Activated T-cell treated with anti-CD3 and anti-CD28 coated beads for 24 hours (primary cell): ENCODE measurements around the gene YARS1.

Source experiments
- DNase-seq: peaks from one replicate; pipeline ENCODE4 v3.0.0-alpha.2; 2020; ENCODE audit warnings: low read depth

Gene YARS1

DNA sequence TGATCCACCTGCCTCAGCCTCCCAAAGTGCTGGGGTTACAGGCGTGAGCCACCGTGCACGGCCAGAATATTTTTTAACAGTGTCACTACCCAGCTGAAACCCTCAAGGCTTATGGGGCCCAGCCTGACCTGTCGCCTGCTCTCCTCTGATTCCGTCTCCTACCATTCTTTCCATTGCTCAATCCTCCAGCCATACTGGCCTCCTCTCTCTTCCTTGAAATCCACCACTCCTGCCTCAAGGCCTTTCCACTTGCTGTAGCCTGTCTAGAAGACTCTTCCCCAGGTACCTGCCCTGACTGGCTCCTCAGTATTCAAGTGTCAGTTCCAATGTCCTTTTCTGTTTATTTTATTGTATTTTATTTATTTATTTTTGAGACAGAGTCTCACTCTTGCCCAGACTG is 53.9 kb downstream of the YARS1 start:
- no peak for DNase-seq

- DNase-seq = no peak
These were observed 55.2 kb downstream of the YARS1 start for GRCh38 chr1:32761936-32762335.

DNA sequence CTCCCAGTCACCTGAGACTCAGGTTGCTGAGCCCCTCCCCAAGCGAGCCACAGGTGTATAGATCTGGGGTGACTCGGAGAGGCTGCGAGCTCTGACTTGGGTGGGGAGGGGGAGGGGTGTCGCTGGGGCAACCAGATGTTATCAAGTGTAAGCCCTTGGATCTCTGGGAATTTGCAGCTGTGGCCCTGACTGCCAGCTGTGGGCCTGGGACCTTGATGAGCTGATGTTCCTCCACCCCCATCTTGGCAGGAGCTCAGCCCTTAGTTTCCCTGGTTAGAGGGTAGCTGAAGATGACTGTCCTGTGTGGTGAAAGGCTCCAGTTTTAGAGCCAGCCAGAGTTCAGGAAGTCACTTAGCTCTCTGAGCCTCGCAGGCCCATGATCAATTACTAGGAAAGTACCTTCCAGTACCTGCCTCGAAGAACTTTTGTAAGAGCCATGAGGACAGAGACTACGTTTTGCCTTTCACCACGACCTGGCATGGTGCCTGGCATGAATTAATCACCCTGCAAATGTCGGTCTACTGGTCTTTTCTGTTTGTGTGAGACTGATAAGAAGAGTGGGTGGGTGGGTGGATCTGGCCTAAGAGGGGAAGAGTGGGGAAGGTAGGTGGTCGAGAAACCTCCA is 55.8 kb downstream of the YARS1 start:
- DNase-seq = no peak

DNA sequence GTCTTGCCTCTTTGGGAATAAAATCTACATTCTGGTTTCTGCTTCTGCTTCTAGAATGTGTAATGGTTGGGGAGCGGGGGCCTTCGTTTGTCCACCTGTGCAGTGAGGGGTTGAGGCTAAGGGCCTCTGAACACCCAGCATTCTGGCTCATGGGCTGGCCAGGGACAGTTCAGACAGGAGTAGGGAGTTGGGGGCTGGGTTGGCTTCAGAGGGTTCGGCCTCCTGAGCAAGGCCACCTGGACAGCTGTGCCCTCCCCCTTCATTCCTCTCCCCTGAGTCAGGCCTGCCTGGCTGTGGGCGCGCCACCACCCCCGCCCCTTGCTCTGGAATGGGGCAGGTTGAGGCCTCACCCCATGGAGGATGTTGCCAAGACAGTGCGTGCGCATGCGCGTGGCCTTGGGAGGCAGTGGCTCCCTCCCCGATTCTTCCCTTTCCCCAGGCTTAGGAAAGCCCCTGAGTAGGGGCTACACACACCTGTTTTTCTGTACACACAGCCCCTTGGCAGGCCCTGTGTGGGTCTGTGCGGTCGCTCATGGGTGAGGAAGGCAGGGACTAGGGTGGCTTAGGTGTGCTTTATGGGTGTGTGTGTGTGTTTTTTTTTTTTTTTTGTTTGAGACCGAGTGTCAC is 57.0 kb downstream of the YARS1 start:
- no peak for DNase-seq

GRCh38 chr1:32759521-32759981 is 57.6 kb downstream of the YARS1 start:
- DNase-seq = no peak

- no peak for DNase-seq
These were observed 58.2 kb downstream of the YARS1 start for GRCh38 chr1:32758795-32759430.

DNA sequence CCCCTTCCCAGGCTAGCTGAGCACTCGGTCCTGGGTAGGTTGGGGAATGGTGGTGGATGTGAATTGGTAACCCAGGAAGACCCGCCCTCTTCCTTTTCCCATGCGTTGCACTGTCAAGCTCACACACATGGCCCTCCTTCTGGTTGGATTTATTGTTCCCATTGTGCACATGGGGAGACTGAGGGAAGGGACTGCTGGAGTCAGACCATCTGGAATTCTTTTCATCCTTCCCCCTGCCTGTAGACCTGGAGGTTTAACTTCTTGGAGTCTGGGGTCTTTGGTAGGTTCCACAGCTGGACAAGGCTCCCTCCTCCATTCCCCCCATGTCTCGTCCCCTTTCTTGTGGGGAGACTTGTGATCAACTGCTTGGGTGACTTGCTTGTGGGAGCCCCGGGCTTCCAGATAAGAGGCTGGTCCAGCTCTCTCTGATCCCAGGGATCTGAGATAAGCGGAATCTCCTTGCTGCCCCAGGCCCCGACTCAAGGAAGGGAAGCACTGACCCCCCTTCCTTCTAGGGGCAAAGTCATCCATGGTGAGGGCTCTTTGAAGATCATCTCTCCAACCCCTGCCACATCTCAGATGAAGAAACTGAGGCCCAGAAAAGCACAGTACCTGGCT is 58.9 kb downstream of the YARS1 start:
- no peak for DNase-seq

- no peak for DNase-seq
These were observed 59.8 kb downstream of the YARS1 start for GRCh38 chr1:32757213-32757895.

- no peak for DNase-seq
These were observed 61.4 kb downstream of the YARS1 start for GRCh38 chr1:32755810-32756159.

DNA sequence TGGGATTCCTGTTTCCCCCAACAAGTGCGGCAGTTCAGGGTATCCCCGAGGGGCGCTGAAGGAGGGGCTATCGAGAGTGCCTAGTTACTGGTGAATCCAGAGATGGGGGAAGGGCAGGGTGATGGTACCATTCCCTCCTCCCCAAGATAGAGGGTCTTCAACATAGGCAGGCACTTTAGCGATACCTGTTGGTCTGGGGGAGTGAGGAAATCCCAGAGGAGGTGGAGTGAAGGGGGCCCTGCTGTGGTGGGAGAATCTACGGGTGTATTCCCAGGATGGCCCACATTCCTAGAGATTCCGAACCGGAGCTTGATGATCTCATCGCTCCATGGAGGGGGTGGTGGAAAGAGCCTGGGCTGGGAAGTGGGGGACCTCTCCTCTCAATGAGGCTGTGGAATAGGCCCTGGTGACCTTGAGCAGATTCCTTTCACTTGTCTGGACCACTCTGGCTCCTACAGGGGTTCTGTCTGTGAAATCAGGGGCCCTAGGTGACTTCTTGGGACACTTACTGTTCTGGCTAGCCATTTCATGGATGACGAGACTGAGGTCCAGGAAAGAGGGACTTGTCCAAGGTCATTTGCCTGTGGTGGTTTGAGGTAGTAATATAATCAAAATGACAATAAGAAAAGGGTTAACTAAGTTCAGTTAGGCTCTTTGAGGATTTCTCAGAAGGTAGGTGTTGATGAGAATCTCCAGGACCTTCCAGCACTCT is 61.9 kb downstream of the YARS1 start:
- DNase-seq = no peak

- DNase-seq = peak; percentile 14
These were observed 62.7 kb downstream of the YARS1 start for GRCh38 chr1:32754317-32755097.

DNA sequence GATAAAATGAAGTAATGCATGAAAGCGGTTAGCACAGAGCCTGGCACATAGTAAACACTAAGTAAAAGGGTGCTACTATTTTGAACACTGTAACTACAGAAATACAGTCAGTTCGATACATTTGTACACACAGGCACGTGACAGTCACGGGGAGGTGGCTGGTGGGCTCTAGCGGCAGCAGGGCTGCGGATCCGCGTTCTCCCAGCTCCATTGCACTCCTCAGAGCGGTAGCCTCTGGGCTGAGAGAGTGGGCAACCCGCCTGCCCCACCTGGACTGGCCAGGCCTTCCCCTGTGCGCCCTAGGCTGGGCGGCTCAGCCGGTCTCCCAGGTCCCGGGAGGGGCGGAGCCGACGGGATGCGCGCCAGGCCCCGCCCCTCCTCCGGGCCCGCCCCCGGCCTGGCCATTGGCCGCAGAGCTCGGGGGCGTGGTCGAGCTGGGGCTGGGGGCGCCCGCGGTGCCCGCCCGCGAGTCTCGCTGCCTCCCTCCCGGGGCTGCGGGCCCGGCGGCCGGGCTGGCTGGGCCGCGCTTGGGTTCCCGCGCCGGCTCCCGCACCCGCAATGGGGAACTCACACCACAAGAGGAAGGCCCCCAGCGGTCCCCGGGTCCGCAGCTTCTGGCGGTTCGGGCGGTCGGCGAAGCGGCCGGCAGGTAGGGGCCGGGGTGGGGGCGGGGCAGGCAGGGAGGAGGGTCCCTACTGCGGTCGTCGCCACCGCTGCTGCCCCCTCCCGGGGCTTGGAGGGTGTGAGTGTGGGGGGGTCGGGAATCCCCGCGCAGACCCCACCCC is 63.4 kb downstream of the YARS1 start:
- DNase-seq = peak; percentile 44

- DNase-seq = no peak
These were observed 67.4 kb downstream of the YARS1 start for GRCh38 chr1:32749771-32750170.

DNA sequence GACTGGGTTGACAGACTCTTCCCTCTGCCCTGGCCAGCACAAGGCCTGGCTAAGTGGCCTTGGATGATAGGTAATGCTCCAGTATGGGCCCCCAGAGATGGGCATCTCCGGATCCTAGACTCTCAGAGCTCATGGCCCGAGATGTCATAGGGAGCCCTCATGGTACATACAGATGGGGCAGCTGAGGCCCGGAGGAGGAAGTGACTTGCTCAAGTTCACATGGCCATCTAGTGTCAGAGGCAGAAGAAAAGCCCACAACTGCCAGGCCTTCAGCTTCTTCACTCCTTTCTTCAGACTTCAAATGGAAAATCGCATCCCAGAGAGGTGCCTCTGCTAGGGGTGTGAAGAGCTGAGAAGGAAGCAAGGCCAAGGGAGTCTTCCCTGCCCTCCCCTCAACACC is 67.8 kb downstream of the YARS1 start:
- DNase-seq = no peak

DNA sequence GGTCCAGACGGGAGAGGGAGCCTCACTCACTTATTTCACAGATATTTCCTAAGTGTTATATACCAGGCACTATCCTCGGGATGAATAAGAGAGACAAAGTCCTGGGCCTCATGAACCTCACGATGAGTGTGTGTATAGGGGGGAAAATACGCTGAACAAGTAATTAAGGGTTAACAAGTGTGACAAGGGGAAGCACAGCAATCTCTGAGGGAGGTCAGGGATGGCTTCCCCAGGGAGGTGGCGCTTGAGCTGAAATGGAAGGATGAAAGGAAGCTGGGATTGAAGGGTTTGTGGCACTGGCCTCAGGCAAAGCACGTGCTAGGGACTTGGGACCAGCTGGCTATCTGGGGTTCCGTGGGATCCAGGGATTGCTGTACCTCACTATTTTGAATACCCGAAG is 68.2 kb downstream of the YARS1 start:
- DNase-seq = no peak

DNA sequence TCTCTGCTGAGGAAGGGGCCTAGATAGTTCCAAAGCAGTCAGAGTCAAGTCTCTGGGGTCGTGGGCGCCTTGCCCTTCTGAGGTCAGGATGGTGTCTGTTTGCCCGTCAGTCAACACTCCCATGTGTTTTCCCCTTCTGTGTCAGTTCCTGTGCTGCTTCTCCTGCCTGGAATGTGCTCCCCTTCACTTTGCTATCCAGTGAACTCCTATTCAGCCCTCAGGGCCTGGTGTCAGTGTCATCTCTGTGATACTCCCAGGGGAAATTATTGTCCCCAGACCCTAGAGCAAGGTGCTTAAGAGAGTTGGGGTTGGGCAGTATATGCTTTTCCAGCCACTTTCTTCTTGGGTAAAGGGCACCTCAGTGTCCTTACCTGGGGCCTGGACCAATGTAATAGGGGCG is 68.8 kb downstream of the YARS1 start:
- no peak for DNase-seq

DNA sequence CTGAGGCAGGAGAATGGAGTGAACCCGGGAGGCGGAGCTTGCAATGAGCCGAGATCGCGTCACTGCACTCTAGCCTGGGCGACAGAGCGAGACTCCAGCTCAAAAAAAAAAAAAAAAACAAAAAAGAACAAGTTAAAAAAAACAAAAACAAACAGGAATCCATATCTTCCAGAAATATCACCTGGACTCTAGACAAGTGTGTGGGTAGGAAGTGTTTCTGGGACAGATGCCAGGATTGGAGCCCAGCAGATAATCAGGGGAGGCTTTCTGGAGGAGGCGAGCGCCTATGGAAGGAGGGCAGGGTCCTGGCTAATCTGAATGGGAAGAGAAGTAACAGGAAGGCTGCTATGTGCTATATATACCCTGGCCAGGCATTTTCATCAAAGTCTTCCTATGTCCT is 71.0 kb downstream of the YARS1 start:
- DNase-seq = no peak

DNA sequence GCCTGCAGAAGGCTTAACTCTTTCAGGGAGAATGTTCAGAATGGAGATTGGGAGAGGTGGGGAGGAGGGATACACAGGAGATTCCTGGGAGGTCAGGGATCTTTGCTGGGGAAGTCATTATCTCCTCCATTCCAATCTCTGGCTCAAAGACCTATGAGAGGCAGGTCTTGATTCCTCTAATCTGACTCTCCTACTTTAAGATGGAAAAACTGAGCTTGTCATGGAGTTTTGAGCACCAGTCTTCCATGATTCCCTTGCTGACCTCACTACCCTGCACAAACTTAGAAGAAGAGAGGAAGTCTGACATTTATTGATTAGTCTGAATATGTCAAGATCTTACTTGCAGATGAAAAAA is 73.1 kb downstream of the YARS1 start:
- DNase-seq = no peak

DNA sequence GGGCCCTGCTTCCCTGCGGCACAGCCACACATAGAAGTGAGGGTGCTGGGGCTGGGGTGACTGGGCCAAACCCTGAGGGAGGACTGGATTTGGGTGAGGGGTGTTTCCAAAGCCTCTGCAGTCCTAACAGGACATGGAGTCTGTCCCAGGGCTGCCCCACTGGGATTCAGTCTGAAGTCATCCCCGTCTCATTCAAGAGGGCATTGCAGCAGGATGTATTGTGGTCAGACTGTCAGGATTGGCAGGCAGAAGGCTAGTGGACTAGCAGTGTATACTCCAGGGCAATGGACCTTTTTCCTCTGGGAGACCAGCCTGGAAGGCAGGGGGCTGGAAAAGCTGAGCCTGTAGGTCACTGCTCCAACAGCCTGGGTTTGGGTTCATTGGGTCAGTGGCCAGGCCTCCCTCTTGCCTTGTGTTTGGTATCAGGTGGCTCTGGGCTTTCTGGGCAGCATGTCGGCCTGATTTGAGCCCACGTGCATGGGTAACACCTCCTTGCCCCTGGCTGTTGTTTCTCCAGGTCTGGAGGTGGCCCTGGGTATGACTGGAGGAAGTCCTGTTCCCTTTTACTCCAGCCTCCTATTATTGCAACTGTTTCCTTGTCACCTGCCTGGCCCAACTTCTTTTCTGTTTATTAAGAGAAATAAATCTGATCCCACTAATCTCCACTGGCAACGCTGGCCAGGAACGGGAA is 73.6 kb downstream of the YARS1 start:
- DNase-seq = no peak

DNA sequence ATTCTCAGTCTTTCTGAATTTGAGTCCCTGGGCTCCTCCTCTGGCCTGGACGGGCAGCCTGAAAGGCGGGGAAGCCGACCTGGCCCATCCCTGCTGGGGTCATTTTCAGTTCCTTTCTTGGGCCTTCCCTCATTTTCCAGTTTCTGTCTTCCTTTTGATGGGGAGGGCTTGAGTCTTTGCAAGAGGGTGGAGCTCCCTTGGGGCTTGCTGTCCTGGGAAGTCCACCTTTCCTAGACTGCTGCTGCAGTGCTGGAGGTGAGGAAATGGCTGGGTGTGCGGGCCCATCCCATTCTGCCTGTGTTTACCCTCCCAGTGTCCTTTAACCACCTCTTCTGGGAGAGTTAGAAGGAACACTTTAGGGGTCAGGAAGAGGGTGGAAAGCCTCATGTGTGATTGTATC is 74.2 kb downstream of the YARS1 start:
- no peak for DNase-seq
